GM12878 (cell line): ENCODE results near the gene METTL9.

Experiments
- CBX5 ChIP-seq: sonication (generic); IDR thresholded peaks from 2 replicates; pipeline ENCODE4 v1.6.1; 2016; ENCODE audit warnings: low read depth, moderate library complexity, mild to moderate bottlenecking, inconsistent platforms
- CEBPB ChIP-seq, 2 experiments: fragments of 150-350 bp in 1 of 2; IDR thresholded peaks; 2 replicates each; pipeline ENCODE4 v1.6.1; 2012 to 2014; ENCODE audit warnings: low read depth in 2 of 2, low read length in 2 of 2, borderline replicate concordance in 1 of 2, inconsistent platforms in 1 of 2
- CREB1 ChIP-seq: IDR thresholded peaks from 2 replicates; pipeline ENCODE4 v1.6.1; 2012; ENCODE audit warnings: low read depth, mild to moderate bottlenecking, inconsistent platforms
- CTCF ChIP-seq, 3 experiments: IDR thresholded peaks in 2 of 3; conservative IDR thresholded peaks in 1 of 3; 2 replicates each; pipeline ENCODE4 v1.5.1; 2011; ENCODE audit warnings: low read depth in 3 of 3, low read length in 3 of 3, mild to moderate bottlenecking in 3 of 3, control low read depth in 2 of 3, moderate library complexity in 2 of 3, inconsistent platforms in 1 of 3, mixed read lengths in 1 of 3; ENCODE audit not compliant: control insufficient read depth in 2 of 3, insufficient read depth in 1 of 3; ENCODE audit errors: extremely low read depth in 1 of 3
- ETV6 ChIP-seq, 2 experiments: fragments of 450-650 bp in 1 of 2; IDR thresholded peaks in 1 of 2; conservative IDR thresholded peaks in 1 of 2; 2 replicates each; pipeline ENCODE4 v1.6.1; 2014; ENCODE audit warnings: antibody characterized with exemption in 1 of 2, borderline replicate concordance in 1 of 2, low read depth in 1 of 2, mild to moderate bottlenecking in 1 of 2, moderate library complexity in 1 of 2
- EZH2 ChIP-seq: IDR thresholded peaks from 2 replicates; pipeline ENCODE4 v1.6.1; 2012; ENCODE audit warnings: low read depth, mild to moderate bottlenecking, control low read depth, inconsistent platforms, low read length, borderline replicate concordance; ENCODE audit not compliant: control insufficient read depth
- FOXM1 ChIP-seq: IDR thresholded peaks from 2 replicates; pipeline ENCODE4 v1.6.1; 2012; ENCODE audit warnings: low read depth, mild to moderate bottlenecking, inconsistent platforms, low read length, moderate library complexity
- HDAC2 ChIP-seq: fragments of 200-600 bp; sonication (generic); IDR thresholded peaks from 2 replicates; pipeline ENCODE4 v1.6.1; 2017
- KAT2A ChIP-seq: conservative IDR thresholded peaks from 2 replicates; pipeline ENCODE4 v1.6.1; 2011; ENCODE audit warnings: low read depth, low read length; ENCODE audit not compliant: control insufficient read depth
- RAD21 ChIP-seq: IDR thresholded peaks from 2 replicates; pipeline ENCODE4 v1.6.1; 2011; ENCODE audit warnings: mild to moderate bottlenecking, low read depth, low read length, moderate library complexity; ENCODE audit not compliant: insufficient read depth
- RFX5 ChIP-seq: IDR thresholded peaks from 2 replicates; pipeline ENCODE4 v1.6.1; 2011; ENCODE audit warnings: low read depth, low read length, improper control_type of control experiment
- USF1 ChIP-seq: IDR thresholded peaks from 2 replicates; pipeline ENCODE4 v1.6.1; 2011; ENCODE audit warnings: borderline replicate concordance, low read depth, mild to moderate bottlenecking, moderate library complexity, mixed read lengths, low read length; ENCODE audit not compliant: insufficient read depth; ENCODE audit errors: extremely low read length
- ZZZ3 ChIP-seq: IDR thresholded peaks from 2 replicates; pipeline ENCODE4 v1.6.1; 2011; ENCODE audit warnings: low read depth; ENCODE audit not compliant: control insufficient read depth, insufficient read length
- TF ChIP-seq, protein P1 (sequence below): fragments of 450-650 bp; IDR thresholded peaks from 2 replicates; pipeline ENCODE4 v1.6.1; 2014; ENCODE audit warnings: mild to moderate bottlenecking

DNA sequence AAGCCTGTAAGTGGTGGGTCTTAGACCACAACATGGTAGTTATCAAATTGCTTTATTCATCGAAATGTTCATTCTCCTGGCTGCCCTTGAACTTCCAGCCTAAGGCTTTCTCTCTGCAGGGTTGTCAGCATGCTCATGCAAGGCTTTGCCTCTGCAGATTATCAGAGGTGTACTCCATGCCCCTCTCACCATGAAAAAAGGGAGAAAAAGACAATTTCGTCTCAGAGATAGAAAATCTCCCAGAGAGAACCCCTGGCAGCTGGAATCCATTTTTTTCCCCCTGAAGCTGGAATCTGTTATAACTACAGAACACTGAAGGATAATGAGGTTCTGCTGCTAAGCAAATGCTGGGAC lies 33.9 kb upstream of the METTL9 start:
- no peak for TF ChIP-seq ZZZ3
- no peak for TF ChIP-seq CREB1
- TF ChIP-seq CEBPB (IDR thresholded peaks at IDR 0.05; ENCODE audit: borderline replicate concordance in 1 of 2, low read depth in 2 of 2, low read length in 2 of 2), result no peak
- TF ChIP-seq ETV6 (conservative IDR thresholded peaks at IDR 0.05 in 1 of 2, IDR thresholded peaks at IDR 0.05 in 1 of 2; ENCODE audit: borderline replicate concordance in 1 of 2, low read depth in 1 of 2), result no peak
- TF ChIP-seq KAT2A, result no peak
- TF ChIP-seq CTCF (IDR thresholded peaks at IDR 0.05 in 2 of 3, conservative IDR thresholded peaks at IDR 0.05 in 1 of 3; ENCODE audit: control insufficient read depth in 2 of 3, extremely low read depth in 1 of 3, insufficient read depth in 1 of 3, low read depth in 3 of 3, low read length in 3 of 3), result no peak
- no peak for TF ChIP-seq FOXM1
- no peak for TF ChIP-seq USF1
- TF ChIP-seq RFX5, result no peak
- TF ChIP-seq, protein P1, sequence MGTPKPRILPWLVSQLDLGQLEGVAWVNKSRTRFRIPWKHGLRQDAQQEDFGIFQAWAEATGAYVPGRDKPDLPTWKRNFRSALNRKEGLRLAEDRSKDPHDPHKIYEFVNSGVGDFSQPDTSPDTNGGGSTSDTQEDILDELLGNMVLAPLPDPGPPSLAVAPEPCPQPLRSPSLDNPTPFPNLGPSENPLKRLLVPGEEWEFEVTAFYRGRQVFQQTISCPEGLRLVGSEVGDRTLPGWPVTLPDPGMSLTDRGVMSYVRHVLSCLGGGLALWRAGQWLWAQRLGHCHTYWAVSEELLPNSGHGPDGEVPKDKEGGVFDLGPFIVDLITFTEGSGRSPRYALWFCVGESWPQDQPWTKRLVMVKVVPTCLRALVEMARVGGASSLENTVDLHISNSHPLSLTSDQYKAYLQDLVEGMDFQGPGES, result no peak
- TF ChIP-seq HDAC2, result no peak
- TF ChIP-seq EZH2, result no peak
- no peak for TF ChIP-seq CBX5
- no peak for TF ChIP-seq RAD21
